ENCODE data around the gene SLC48A1.

DNA sequence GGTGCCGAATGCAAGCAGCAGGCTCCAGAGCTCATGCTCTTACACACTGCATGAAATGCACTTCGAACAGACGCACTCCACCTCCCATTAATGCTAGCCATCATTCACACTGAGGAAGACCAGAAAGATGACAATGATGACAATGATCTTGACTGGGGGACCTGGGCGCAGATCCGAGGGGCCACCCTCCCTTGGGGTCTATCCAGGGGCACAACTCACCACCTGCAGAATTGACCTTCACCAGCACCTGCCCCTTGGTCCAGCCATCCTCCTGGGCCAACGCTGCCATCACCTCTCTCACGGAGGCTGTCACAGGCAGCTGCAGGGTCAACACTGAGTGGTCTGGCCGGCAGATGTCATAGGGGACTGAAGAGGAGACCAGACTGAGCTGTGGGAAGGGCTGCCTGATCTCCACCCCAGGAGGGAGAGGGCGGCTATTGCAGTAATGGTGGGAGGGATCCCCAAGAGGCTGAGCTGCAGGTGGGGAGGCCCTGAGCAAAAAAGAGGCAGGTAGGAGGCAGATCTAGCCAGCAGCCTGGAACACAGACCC is 29.7 kb upstream of the SLC48A1 start:
- TF ChIP-seq, protein P1, sequence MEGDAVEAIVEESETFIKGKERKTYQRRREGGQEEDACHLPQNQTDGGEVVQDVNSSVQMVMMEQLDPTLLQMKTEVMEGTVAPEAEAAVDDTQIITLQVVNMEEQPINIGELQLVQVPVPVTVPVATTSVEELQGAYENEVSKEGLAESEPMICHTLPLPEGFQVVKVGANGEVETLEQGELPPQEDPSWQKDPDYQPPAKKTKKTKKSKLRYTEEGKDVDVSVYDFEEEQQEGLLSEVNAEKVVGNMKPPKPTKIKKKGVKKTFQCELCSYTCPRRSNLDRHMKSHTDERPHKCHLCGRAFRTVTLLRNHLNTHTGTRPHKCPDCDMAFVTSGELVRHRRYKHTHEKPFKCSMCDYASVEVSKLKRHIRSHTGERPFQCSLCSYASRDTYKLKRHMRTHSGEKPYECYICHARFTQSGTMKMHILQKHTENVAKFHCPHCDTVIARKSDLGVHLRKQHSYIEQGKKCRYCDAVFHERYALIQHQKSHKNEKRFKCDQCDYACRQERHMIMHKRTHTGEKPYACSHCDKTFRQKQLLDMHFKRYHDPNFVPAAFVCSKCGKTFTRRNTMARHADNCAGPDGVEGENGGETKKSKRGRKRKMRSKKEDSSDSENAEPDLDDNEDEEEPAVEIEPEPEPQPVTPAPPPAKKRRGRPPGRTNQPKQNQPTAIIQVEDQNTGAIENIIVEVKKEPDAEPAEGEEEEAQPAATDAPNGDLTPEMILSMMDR (optimal IDR thresholded peaks at IDR 0.05 in 1 of 3, IDR thresholded peaks at IDR 0.05 in 1 of 3, conservative IDR thresholded peaks at IDR 0.05 in 1 of 3; ENCODE audit: extremely low read depth in 1 of 3, insufficient read depth in 2 of 3, low read length in 3 of 3), result no peak
- no peak for TF ChIP-seq EZH2 (IDR thresholded peaks at IDR 0.05; ENCODE audit: low read length)
